SK-N-SH (cell line): Measurements from ENCODE around the gene CENPX. TPM values are rescaled to one million over a fixed set of nuclear protein-coding genes. Genes with fewer than 3 reads are reported as not detected.

Source experiments
- CTCF ChIA-PET: fragments of 300-600, 350-600 bp; formaldehyde crosslinking; extraction: SDS; loops from one replicate; lab custom pipeline; 2021; lab: Yijun Ruan, JAX
- POLR2A ChIA-PET: fragments of 350-600 bp; sonication (Branson Sonifier 250); formaldehyde crosslinking; extraction: SDS; loops from one replicate; lab custom pipeline; 2020; ENCODE audit warnings: antibody characterized with exemption, inconsistent platforms; lab: Yijun Ruan, JAX
- DNase-seq: peaks from one replicate; pipeline ENCODE4 v3.0.0; 2012
- H2AFZ ChIP-seq: fragments of 200-600 bp; sonication (generic); 2 replicates; pipeline ENCODE4 v1.8.1; 2016; ENCODE audit warnings: antibody characterized with exemption, mild to moderate bottlenecking, low read depth
- H3F3A ChIP-seq: fragments of 200-600 bp; sonication (generic); replicated peaks from 2 replicates; pipeline ENCODE3; 2016; ENCODE audit warnings: antibody characterized with exemption, mild to moderate bottlenecking; ENCODE audit not compliant: insufficient read depth
- H3K27ac ChIP-seq, 2 experiments: fragments of 200-500 bp in 1 of 2; fragments of 200-600 bp in 1 of 2; sonication (Bioruptor generic) in 1 of 2; sonication (generic), shearing (Covaris generic) in 1 of 2; 2 replicates each; pipeline versions ENCODE4 v1.5.1 to v1.6.1; 2014 to 2016; ENCODE audit warnings: low read depth in 2 of 2, inconsistent platforms in 1 of 2, low read length in 1 of 2, mild to moderate bottlenecking in 1 of 2, mixed read lengths in 1 of 2
- H3K27me3 ChIP-seq: fragments of 200-600 bp; sonication (generic), shearing (Covaris generic); 2 replicates; pipeline ENCODE4 v1.6.1; 2016; ENCODE audit warnings: mixed run types; ENCODE audit not compliant: insufficient read depth
- H3K36me3 ChIP-seq, 2 experiments: fragments of 200-500 bp in 1 of 2; fragments of 200-600 bp in 1 of 2; sonication (Bioruptor generic) in 1 of 2; sonication (generic) in 1 of 2; replicated peaks in 1 of 2; 2 replicates each; pipeline versions ENCODE3 to v1.5.1; 2014 to 2016; ENCODE audit warnings: low read length in 1 of 2, mild to moderate bottlenecking in 1 of 2; ENCODE audit not compliant: insufficient read depth in 2 of 2, control insufficient read depth in 1 of 2
- H3K4me1 ChIP-seq, 2 experiments: fragments of 200-500 bp in 1 of 2; fragments of 200-600 bp in 1 of 2; sonication (Bioruptor generic) in 1 of 2; sonication (generic), shearing (Covaris generic) in 1 of 2; 2 replicates each; pipeline versions ENCODE4 v1.5.1 to v1.6.1; 2014 to 2016; ENCODE audit warnings: low read depth in 1 of 2, low read length in 1 of 2, mixed run types in 1 of 2; ENCODE audit not compliant: insufficient read depth in 2 of 2, control insufficient read depth in 1 of 2
- H3K4me2 ChIP-seq: fragments of 200-600 bp; sonication (generic), shearing (Covaris generic); 2 replicates; pipeline ENCODE4 v1.6.1; 2017; ENCODE audit warnings: mixed run types
- H3K4me3 ChIP-seq, 2 experiments: fragments of 200-500 bp in 1 of 2; fragments of 200-600 bp in 1 of 2; sonication (Bioruptor generic) in 1 of 2; sonication (generic), shearing (Covaris generic) in 1 of 2; 2 replicates each; pipeline versions ENCODE4 v1.5.1 to v1.8.1; 2014 to 2016; ENCODE audit warnings: low read depth in 2 of 2, inconsistent platforms in 1 of 2, low read length in 1 of 2, mild to moderate bottlenecking in 1 of 2, mixed read lengths in 1 of 2, moderate library complexity in 1 of 2
- H3K79me2 ChIP-seq: fragments of 200-600 bp; sonication (generic); 2 replicates; pipeline ENCODE4 v1.8.1; 2017; ENCODE audit warnings: mild to moderate bottlenecking; ENCODE audit not compliant: insufficient read depth
- H3K9ac ChIP-seq: fragments of 200-600 bp; sonication (generic); 2 replicates; pipeline ENCODE4 v1.6.1; 2017; ENCODE audit warnings: mixed run types
- H3K9me2 ChIP-seq: fragments of 200-600 bp; sonication (generic); 2 replicates; pipeline ENCODE4 v1.6.1; 2017; ENCODE audit warnings: mixed run types
- H3K9me3 ChIP-seq: fragments of 200-600 bp; sonication (generic); 2 replicates; pipeline ENCODE4 v1.6.1; 2017; ENCODE audit warnings: mixed run types, mild to moderate bottlenecking, moderate library complexity
- H4K20me1 ChIP-seq: fragments of 200-600 bp; sonication (generic); 2 replicates; pipeline ENCODE4 v1.6.1; 2017; ENCODE audit warnings: mild to moderate bottlenecking, mixed run types; ENCODE audit not compliant: insufficient read depth
- CHD2 ChIP-seq: fragments of 150-350 bp; IDR thresholded peaks from 2 replicates; pipeline ENCODE4 v1.6.1; 2018; ENCODE audit warnings: low read length; ENCODE audit not compliant: partially characterized antibody
- CTCF ChIP-seq: fragments of 200-600 bp; sonication (generic); IDR thresholded peaks from 2 replicates; pipeline ENCODE4 v1.6.1; 2017; ENCODE audit warnings: antibody characterized with exemption, mild to moderate bottlenecking, moderate library complexity
- EZH2phosphoT487 ChIP-seq: fragments of 200-600 bp; sonication (generic); IDR thresholded peaks from 2 replicates; pipeline ENCODE4 v1.6.1; 2017; ENCODE audit warnings: low read depth, mixed run types, mild to moderate bottlenecking, antibody characterized with exemption, moderate library complexity, borderline replicate concordance
- FOXJ3 ChIP-seq: sonication (generic); formaldehyde crosslinking; IDR thresholded peaks from 2 replicates; pipeline ENCODE4 v1.5.1; 2020; ENCODE audit warnings: mild to moderate bottlenecking, missing genetic modification reagents
- FOXM1 ChIP-seq: IDR thresholded peaks from 2 replicates; pipeline ENCODE4 v1.4.0; 2012; ENCODE audit warnings: low read depth, mild to moderate bottlenecking
- GATA2 ChIP-seq: sonication (generic); formaldehyde crosslinking; IDR thresholded peaks from 2 replicates; pipeline ENCODE4 v1.5.0; 2020; ENCODE audit warnings: mild to moderate bottlenecking, missing genetic modification reagents
- JUND ChIP-seq: IDR thresholded peaks from 2 replicates; pipeline ENCODE4 v1.4.0; 2012
- MAX ChIP-seq: IDR thresholded peaks from 2 replicates; pipeline ENCODE4 v1.4.0; 2012; ENCODE audit warnings: low read depth
- NFIC ChIP-seq: IDR thresholded peaks from 2 replicates; pipeline ENCODE4 v1.4.0; 2012; ENCODE audit warnings: borderline replicate concordance
- RAD21 ChIP-seq: IDR thresholded peaks from 2 replicates; pipeline ENCODE4 v1.6.1; 2012; ENCODE audit warnings: mild to moderate bottlenecking, low read length
- RCOR1 ChIP-seq: fragments of 150-350 bp; IDR thresholded peaks from 2 replicates; pipeline ENCODE4 v1.6.1; 2017; ENCODE audit warnings: antibody characterized with exemption, low read length
- RXRA ChIP-seq: IDR thresholded peaks from 2 replicates; pipeline ENCODE4 v1.4.0; 2012; ENCODE audit warnings: low read depth, mild to moderate bottlenecking, borderline replicate concordance
- SIN3A ChIP-seq: IDR thresholded peaks from 2 replicates; pipeline ENCODE4 v1.6.1; 2012; ENCODE audit warnings: low read depth, mild to moderate bottlenecking, low read length, moderate library complexity, borderline replicate concordance
- TAF1 ChIP-seq: IDR thresholded peaks from 2 replicates; pipeline ENCODE4 v1.6.1; 2012; ENCODE audit warnings: low read depth, mild to moderate bottlenecking, low read length, moderate library complexity, borderline replicate concordance
- TCF12 ChIP-seq: IDR thresholded peaks from 2 replicates; pipeline ENCODE4 v1.4.0; 2012
- USF2 ChIP-seq: fragments of 150-350 bp; IDR thresholded peaks from 2 replicates; pipeline ENCODE4 v1.6.1; 2017; ENCODE audit warnings: antibody characterized with exemption, low read length, low read depth, borderline replicate concordance
- YY1 ChIP-seq: IDR thresholded peaks from 2 replicates; pipeline ENCODE4 v1.4.0; 2012; ENCODE audit warnings: low read depth, mild to moderate bottlenecking
- ZBTB33 ChIP-seq: IDR thresholded peaks from 2 replicates; pipeline ENCODE4 v1.4.0; 2012; ENCODE audit warnings: low read depth, borderline replicate concordance
- WGBS: methylation state at CpG from one replicate; pipeline ENCODE4 v1.1.6; 2017; ENCODE audit warnings: low lambda C conversion rate; 5-methylcytosine and 5-hydroxymethylcytosine counted together
- polyA plus RNA-seq, 3 experiments: library from polyadenylated mRNA; depleted of rRNA; stranded (reverse); fragments of >200 nt; gene quantifications; 2 replicates each; pipeline ENCODE4 v1.2.3, GENCODE V29; 2012

Gene CENPX
- polyA plus RNA-seq, 1 of the 3 experiments (the other 2 are of a cell fraction): 255 TPM

- peaks cover 28% of the 10 kb centered on the region for H3F3A ChIP-seq
- H3K27ac ChIP-seq: peak overlapping the region; percentile 41 to 90; a peak in 3 of 4 replicates
- CTCF ChIA-PET: interaction anchor here (1.0 to 4.4 kb wide), 6 partner anchors 9 to 44 kb away, joined by 3 to 53 read pairs (median 6); partner anchors contain the start of gene NOTUM
- DNase-seq: no peak
- H3K9me3 ChIP-seq: no peaks in the 10 kb centered on the region
- peak overlapping the region; percentile 75 for H3K4me2 ChIP-seq
- no peaks in the 10 kb centered on the region for H3K27me3 ChIP-seq
- peaks cover 16 to 44% of the 10 kb centered on the region in 2 experiments; a peak in 3 of 4 replicates for H3K4me1 ChIP-seq
- H3K9me2 ChIP-seq: no peaks in the 10 kb centered on the region
- H3K4me3 ChIP-seq: no peak overlapping the region
- no peak overlapping the region for H2AFZ ChIP-seq
- TF ChIP-seq RXRA: no peak
- TF ChIP-seq JUND: no peak
- no peak for TF ChIP-seq EZH2phosphoT487
- TF ChIP-seq, all 33 proteins: peak for 0
- Histone ChIP-seq H3K36me3 (no peaks in the 10 kb centered on the region), H3K79me2 (peaks cover 12% of the 10 kb centered on the region), H3K9ac (peak overlapping the region; percentile 72), H4K20me1 (no peaks in the 10 kb centered on the region)
- 92% methylated on average over 22 of the region's 41 CpGs for WGBS
- POLR2A ChIA-PET: no interaction called here
Measured at GRCh38 chr17:82004517-82005455, 17.9 kb downstream of the CENPX start.

- Histone ChIP-seq H2AFZ (peak overlapping the region; percentile 36; the same call in 1 of the 2 replicates), H3K4me3 (no peak overlapping the region; a peak in 1 of 4 replicates), H3K9me2 (no peaks in the 10 kb centered on the region), H3K4me1 (peaks cover 16 to 44% of the 10 kb centered on the region in 2 experiments; a peak in 3 of 4 replicates), H3K9me3 (no peaks in the 10 kb centered on the region), H4K20me1 (no peaks in the 10 kb centered on the region), H3K27ac (peak overlapping the region; percentile 41 to 90), H3K36me3 (no peaks in the 10 kb centered on the region), H3F3A (peaks cover 28% of the 10 kb centered on the region), H3K4me2 (peak overlapping the region; percentile 75), H3K9ac (peak overlapping the region; percentile 72), H3K79me2 (peaks cover 16% of the 10 kb centered on the region), H3K27me3 (no peaks in the 10 kb centered on the region)
- ChIA-PET CTCF (interaction anchor here (1.2 to 4.4 kb wide), 6 partner anchors 12 to 43 kb away, joined by 3 to 53 read pairs (median 7); partner anchors contain the start of gene NOTUM), POLR2A (no interaction called here)
- 30% methylated on average over 47 of the region's 53 CpGs for WGBS
- DNase-seq: no peak
- TF ChIP-seq USF2 (no peak), SIN3A (peak; percentile 83; the same call in 1 of the 2 replicates), TAF1 (peak; percentile 47; the same call in 1 of the 2 replicates), FOXM1 (peak; percentile 70; the same call in 1 of the 2 replicates), JUND (peak; percentile 89; the same call in 1 of the 2 replicates), TCF12 (peak; percentile 84), YY1 (peak; percentile 72), EZH2phosphoT487 (no peak), NFIC (peak; percentile 79), GATA2 (CRISPR knock-in tag) (no peak), RCOR1 (no peak), FOXJ3 (no peak), ZBTB33 (no peak; the same call in 1 of the 2 replicates), RAD21 (no peak), CHD2 (no peak), CTCF (peak; percentile 23), MAX (peak; percentile 100)
Measured at GRCh38 chr17:82003411-82004381, 19.0 kb downstream of the CENPX start.
